ENCODE data around the gene CAPRIN2.

CAPRIN2 gene

GRCh38 chr12:30784508-30784907 is 29.8 kb upstream of the CAPRIN2 start:
- in situ Hi-C loops (cut with MboI; ENCODE audit: low pct_unique_long_range_greater_than_20kb, low sequenced_read_pairs, unreplicated experiment): no loop called here
- DNase-seq (ENCODE audit: low spot score): no peak
- TF ChIP-seq CTCF (IDR thresholded peaks at IDR 0.05; ENCODE audit: extremely low read depth, insufficient read depth, missing control alignments): no peak

DNA sequence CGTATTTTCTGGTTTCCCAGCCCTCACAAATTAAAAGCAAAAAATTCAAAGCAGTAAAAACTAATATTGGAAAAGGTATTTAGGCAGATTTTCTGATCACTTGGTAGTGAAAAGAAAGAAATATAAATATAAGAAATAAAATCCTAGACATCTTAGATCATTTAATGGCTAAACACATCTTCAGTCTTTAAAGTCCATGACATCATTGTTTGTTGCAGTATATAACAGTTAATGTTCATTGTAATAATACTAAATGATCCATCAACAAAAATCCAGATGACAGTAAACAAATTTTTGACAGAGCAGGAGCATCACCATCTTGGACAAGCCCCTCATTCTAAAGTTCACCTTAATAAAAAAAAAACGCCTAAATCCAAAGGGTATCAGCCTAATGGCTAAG is 29.2 kb upstream of the CAPRIN2 start:
- no peak for DNase-seq (ENCODE audit: low spot score)
- in situ Hi-C loops (cut with MboI; ENCODE audit: low pct_unique_long_range_greater_than_20kb, low sequenced_read_pairs, unreplicated experiment): no loop called here
- TF ChIP-seq CTCF (IDR thresholded peaks at IDR 0.05; ENCODE audit: extremely low read depth, insufficient read depth, missing control alignments): no peak

DNA sequence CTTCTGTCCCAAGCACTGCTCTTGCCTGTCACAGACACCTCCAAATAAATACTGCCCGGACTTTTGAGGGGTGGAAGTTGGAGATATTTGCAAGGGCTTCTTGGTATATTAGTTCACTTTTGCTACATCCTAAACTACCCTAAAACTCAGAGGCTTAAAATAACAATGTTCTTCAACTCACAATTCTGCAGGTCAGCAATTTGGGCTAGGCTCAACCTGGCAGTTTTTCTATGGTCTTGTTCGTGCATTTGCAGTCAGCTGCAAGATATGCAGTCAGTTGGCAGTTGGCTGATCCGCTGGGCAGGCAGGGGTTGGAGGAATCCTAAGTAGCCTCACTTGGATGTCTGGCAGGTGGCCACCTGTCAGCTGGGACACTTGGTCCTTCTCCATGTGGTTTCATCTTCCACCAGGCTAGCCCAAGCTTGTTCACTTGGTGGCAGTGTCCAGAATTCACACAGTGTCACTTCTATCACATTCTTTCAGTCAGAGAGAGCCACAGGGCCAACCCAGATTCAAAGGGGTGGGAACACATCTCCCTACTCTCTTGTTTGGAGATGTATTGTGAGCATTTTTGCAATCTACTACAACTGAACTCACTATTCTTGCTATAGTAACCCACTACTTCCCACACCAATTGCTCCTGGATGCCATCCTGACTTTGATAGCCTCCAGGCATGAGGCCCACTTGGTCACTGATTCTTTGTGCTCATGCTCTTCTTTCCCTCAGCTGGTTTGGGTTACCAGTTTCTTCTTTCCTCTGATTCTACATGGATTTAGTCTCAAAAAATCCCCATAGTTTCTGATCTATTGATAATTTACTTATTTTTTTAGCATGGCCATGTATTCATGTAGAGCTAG is 27.8 kb upstream of the CAPRIN2 start:
- no peak for TF ChIP-seq CTCF (IDR thresholded peaks at IDR 0.05; ENCODE audit: extremely low read depth, insufficient read depth, missing control alignments)
- no peak for DNase-seq (ENCODE audit: low spot score)
- in situ Hi-C loops (cut with MboI; ENCODE audit: low pct_unique_long_range_greater_than_20kb, low sequenced_read_pairs, unreplicated experiment): no loop called here

DNA sequence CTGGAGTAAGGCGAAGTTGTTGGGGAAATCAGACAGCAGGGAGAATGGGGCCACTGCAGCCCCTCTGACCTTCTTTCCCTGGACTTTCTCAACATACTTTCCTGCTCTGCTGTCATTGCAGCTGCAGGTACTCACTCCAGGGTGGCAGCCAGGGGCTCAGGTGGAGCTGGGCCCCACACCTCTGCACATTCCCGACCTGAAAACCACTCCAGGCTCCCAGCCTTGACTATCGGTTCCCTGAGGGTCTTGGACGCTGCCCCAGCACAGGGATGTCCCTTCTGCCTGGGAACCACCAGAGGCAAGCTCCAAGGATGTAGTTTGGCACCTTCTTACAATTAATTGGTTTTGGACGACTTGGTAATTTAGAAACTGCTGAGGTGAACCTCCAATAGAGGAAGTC is 24.8 kb upstream of the CAPRIN2 start:
- no peak for DNase-seq (ENCODE audit: low spot score)
- in situ Hi-C loops (cut with MboI; ENCODE audit: low pct_unique_long_range_greater_than_20kb, low sequenced_read_pairs, unreplicated experiment): no loop called here

DNA sequence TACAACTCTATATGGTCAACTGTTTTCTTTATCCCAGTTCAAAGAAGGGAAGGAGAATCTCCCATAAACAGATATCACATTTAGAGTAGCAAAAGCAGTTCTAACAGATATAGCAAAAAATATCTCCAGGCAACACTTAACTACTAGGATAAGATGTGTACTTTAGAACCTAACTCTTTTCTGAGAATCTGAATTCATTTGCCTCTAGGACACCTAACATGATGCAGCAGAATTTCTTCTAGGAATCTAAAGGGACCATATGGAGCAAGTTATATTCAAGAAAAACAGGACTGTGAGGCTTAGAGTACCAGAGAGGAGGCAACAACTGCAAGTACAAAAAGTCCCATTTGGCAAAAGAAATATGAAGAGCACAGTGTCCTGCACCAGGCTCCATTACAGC is 24.4 kb upstream of the CAPRIN2 start:
- in situ Hi-C loops (cut with MboI; ENCODE audit: low pct_unique_long_range_greater_than_20kb, low sequenced_read_pairs, unreplicated experiment): no loop called here
- TF ChIP-seq CTCF (IDR thresholded peaks at IDR 0.05; ENCODE audit: extremely low read depth, insufficient read depth, missing control alignments): no peak
- no peak for DNase-seq (ENCODE audit: low spot score)

More for the DNA sequence above, 24.8 kb upstream of the CAPRIN2 start:
- TF ChIP-seq CTCF (IDR thresholded peaks at IDR 0.05; ENCODE audit: extremely low read depth, insufficient read depth, missing control alignments): no peak

DNA sequence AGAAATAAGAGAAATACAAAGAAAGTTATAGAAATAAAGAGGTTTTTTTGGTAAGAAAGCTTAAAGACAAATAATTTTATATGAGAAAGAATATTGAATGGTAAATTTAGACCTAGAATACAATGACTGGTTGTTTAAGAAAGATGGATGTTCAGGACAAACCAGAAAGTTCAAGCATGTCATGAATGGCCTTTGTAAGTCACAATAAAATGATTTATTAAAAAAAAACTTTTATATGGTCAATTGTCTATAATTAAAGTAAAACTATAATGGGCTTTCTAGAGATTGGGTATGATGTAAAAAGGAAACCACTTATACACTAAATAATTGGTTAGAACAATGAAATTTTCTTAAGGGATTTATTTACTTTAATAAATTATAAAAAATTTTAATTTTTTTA is 19.8 kb upstream of the CAPRIN2 start:
- TF ChIP-seq CTCF (IDR thresholded peaks at IDR 0.05; ENCODE audit: extremely low read depth, insufficient read depth, missing control alignments): no peak
- no peak for DNase-seq (ENCODE audit: low spot score)
- in situ Hi-C loops (cut with MboI; ENCODE audit: low pct_unique_long_range_greater_than_20kb, low sequenced_read_pairs, unreplicated experiment): no loop called here
